ENCODE measurements around the gene EHBP1. TPM values are rescaled to one million over a fixed set of nuclear protein-coding genes. Genes with fewer than 3 reads are reported as not detected.

The EHBP1 gene
- total RNA-seq: 100 to 1,000 TPM in 3 of 5 donors, 10 to 100 TPM in 2; 18.0 to 142 (median 107) TPM
- polyA plus RNA-seq: 10 to 100 TPM; 10.2 to 23.1 (median 17.6) TPM
- long read RNA-seq, donor 1, partial matches to known transcripts: 6 of 6 reads
- long read RNA-seq, donor 1, other reads (novel, unspliced or antisense): 0 of 6 reads
- long read RNA-seq, donor 2, partial matches to known transcripts: 0 of 3 reads
- long read RNA-seq, donor 2, other reads (novel, unspliced or antisense): 0 of 3 reads
- long read RNA-seq, donor 3, partial matches to known transcripts: 0 of 1 reads
- long read RNA-seq, donor 3, other reads (novel, unspliced or antisense): 0 of 1 reads
- long read RNA-seq, donor 4, full-length matches to known transcripts: 1 of 1 reads
- long read RNA-seq, donor 4, partial matches to known transcripts: 0 of 1 reads
- long read RNA-seq, donor 4, other reads (novel, unspliced or antisense): 0 of 1 reads
- long read RNA-seq, donor 5: 0 reads
- long read RNA-seq, donor 6: 0 reads
- long read RNA-seq, donor 7, full-length matches to known transcripts: 3 of 3 reads
- long read RNA-seq, donor 7, partial matches to known transcripts: 0 of 3 reads
- long read RNA-seq, donor 7, other reads (novel, unspliced or antisense): 0 of 3 reads
- long read RNA-seq, donor 8, full-length matches to known transcripts: 2 of 2 reads
- long read RNA-seq, donor 8, partial matches to known transcripts: 0 of 2 reads
- long read RNA-seq, donor 8, other reads (novel, unspliced or antisense): 0 of 2 reads
- long read RNA-seq, donor 9, partial matches to known transcripts: 0 of 1 reads
- long read RNA-seq, donor 9, other reads (novel, unspliced or antisense): 0 of 1 reads
- long read RNA-seq, donor 10, partial matches to known transcripts: 0 of 2 reads
- long read RNA-seq, donor 10, other reads (novel, unspliced or antisense): 0 of 2 reads

DNA sequence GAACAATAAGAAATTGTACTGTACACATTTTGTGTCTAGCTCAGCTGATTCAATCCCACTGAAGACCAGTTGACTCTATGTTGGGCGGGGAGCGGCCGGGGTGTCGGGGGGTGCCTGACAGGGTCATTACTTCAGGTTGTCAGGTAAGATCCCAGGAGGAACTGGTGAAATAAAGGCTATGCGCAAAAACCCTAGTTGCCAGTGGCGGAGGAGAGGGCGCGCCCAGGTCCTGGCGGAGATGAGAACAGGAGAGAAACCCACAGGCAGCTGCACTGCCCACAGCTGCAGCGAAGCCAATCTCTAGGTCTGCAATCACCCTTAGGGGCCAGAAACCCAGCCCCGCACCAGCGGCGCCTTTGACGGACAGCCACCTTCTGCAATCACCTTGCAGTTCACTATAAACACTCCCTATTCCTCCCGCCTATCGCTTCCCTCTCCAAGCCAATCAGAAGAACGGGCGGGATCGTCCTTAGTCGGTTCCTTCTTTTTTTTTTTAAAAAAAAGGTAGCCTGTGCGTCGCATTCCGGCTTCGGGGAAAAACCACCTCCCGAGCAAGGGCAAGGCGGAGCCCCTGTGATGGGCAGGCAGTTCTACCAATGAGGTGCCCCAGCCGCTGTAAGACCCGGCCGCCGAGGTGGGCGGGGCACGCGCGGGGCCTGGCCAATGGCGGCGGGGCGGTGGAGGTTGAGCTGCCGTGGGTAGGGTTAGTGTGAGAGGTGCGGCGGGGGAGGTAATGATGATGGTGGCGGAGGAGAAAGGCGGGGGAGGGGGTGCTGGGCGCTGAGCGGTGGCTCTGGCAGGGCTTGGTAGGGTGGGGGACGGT is at the start of gene EHBP1:
Gene EHBP1 (plus strand): TSS at position 707 of the 823 bp plus-strand sequence. CDS start 1,479 bp downstream, outside the sequence.
- peak; percentile 100 for DNase-seq
- Histone ChIP-seq H3K36me3 (no peaks in the 10 kb centered on the region), H3K27ac (peak within 1 kb of the TSS; percentile 88 to 97 (median 94)), H3K4me1 (peaks cover 24 to 46% (median 35%) of the 10 kb centered on the region in 4 donors), H3K27me3 (no peaks in the 10 kb centered on the region), H3K4me3 (peak within 1 kb of the TSS; percentile 85 to 97 (median 95)), H3K9me3 (no peaks in the 10 kb centered on the region)
- intact Hi-C loops (cut with DNase I; ENCODE audit: low total_unique reads): no loop called here
- no peak for TF ChIP-seq EP300 (IDR thresholded peaks at IDR 0.05)
- TF ChIP-seq, protein P1, sequence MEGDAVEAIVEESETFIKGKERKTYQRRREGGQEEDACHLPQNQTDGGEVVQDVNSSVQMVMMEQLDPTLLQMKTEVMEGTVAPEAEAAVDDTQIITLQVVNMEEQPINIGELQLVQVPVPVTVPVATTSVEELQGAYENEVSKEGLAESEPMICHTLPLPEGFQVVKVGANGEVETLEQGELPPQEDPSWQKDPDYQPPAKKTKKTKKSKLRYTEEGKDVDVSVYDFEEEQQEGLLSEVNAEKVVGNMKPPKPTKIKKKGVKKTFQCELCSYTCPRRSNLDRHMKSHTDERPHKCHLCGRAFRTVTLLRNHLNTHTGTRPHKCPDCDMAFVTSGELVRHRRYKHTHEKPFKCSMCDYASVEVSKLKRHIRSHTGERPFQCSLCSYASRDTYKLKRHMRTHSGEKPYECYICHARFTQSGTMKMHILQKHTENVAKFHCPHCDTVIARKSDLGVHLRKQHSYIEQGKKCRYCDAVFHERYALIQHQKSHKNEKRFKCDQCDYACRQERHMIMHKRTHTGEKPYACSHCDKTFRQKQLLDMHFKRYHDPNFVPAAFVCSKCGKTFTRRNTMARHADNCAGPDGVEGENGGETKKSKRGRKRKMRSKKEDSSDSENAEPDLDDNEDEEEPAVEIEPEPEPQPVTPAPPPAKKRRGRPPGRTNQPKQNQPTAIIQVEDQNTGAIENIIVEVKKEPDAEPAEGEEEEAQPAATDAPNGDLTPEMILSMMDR (IDR thresholded peaks at IDR 0.05): no peak
- TF ChIP-seq POLR2A (IDR thresholded peaks at IDR 0.05): peak in 2 of 4 donors; percentile 42 to 59
- peak; percentile 44 to 96 (median 84) for TF ChIP-seq POLR2AphosphoS5 (IDR thresholded peaks at IDR 0.05)
- WGBS, 5 donors: 0 to 2% (median 1%) methylated on average over 35 to 45 of the region's 45 CpGs

DNA sequence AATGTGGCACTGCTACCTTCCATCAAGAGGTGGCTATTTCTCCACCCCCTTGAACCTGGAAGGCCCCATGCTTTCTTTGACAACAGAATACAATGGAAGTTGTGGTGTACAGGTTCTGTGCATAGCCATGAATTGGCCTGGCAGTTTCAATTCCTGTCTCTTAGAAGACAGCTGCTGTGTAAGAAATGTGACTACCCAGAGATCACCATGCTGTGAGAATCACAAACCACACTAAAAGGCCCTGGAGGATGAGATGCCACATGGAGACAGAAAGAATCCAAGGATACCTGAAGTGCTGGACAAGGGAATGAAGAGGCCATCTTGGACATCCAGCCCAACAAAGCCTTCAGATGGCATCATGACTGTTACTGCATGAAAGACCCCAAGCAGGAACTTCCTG is 47.7 kb upstream of the EHBP1 start:
- Histone ChIP-seq H3K4me3 (no peak overlapping the region), H3K36me3 (no peaks in the 10 kb centered on the region), H3K27me3 (no peaks in the 10 kb centered on the region), H3K27ac (no peak overlapping the region), H3K9me3 (no peaks in the 10 kb centered on the region), H3K4me1 (peaks cover 0 to 35% (median 10%) of the 10 kb centered on the region in 4 donors)
- no peak for TF ChIP-seq POLR2A (IDR thresholded peaks at IDR 0.05)
- TF ChIP-seq, protein P1 (IDR thresholded peaks at IDR 0.05): no peak
- TF ChIP-seq POLR2AphosphoS5 (IDR thresholded peaks at IDR 0.05): no peak
- no peak for TF ChIP-seq EP300 (IDR thresholded peaks at IDR 0.05)
- intact Hi-C loops (cut with DNase I; ENCODE audit: low total_unique reads): no loop called here
- no peak for DNase-seq

DNA sequence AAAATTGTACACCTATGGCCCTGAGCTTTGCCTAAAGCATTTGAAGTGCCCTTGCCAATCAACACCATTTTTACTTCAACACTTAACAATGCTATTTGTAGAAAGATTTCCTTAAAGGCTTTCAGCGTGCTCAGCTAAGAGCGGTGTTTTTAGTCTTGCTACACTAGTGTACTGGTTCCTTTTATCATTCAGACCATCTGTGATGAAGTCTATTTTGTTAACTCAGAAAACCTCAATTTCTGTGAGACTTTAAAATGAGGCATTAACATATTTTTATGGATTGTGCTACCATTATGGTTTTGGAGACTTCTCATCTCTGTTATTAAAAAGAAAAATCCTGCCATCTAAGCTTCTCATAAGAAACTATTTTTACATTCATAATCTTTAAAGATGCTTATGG is 46.6 kb upstream of the EHBP1 start:
- intact Hi-C loops (cut with DNase I; ENCODE audit: low total_unique reads): no loop called here
- no peak overlapping the region for H3K4me3 ChIP-seq
- H3K36me3 ChIP-seq: no peaks in the 10 kb centered on the region
- H3K9me3 ChIP-seq: no peaks in the 10 kb centered on the region
- DNase-seq: no peak
- WGBS, 5 donors: 87 to 99% (median 94%) methylated on average over 2 of the region's 2 CpGs
- TF ChIP-seq POLR2A (IDR thresholded peaks at IDR 0.05) (no peak), POLR2AphosphoS5 (IDR thresholded peaks at IDR 0.05) (no peak), EP300 (IDR thresholded peaks at IDR 0.05) (no peak)
- TF ChIP-seq, protein P1 (IDR thresholded peaks at IDR 0.05): no peak
- H3K4me1 ChIP-seq: peaks cover 0 to 46% (median 16%) of the 10 kb centered on the region in 4 donors
- no peaks in the 10 kb centered on the region for H3K27me3 ChIP-seq
- H3K27ac ChIP-seq: no peak overlapping the region

All from stomach (tissue), 19 donors.